Stimulated activated naive CD8-positive, alpha-beta T cell treated with anti-CD3 and anti-CD28 coated beads, Interleukin-15, Interleukin-2, amounts not matched to agents 100 U/mL and 50 U/mL, for 24 hours (primary cell): ENCODE measurements around the gene RFTN2.
A peak's percentile ranks its signal among the peaks of the same experiment; 100 is the strongest.
"Not testable (repeated sequence)": the region's sequence is repeated elsewhere in the genome, so short reads cannot be mapped to it uniquely, and the experiment has no call there.

ENCODE experiments used
- ATAC-seq: fragments of 150-1000 bp; cut with Tn5 transposase; one replicate; pipeline ENCODE4 v1.10.0; 2021
- DNase-seq: peaks from one replicate; pipeline ENCODE4 v3.0.0; 2021

Gene RFTN2, protein sequence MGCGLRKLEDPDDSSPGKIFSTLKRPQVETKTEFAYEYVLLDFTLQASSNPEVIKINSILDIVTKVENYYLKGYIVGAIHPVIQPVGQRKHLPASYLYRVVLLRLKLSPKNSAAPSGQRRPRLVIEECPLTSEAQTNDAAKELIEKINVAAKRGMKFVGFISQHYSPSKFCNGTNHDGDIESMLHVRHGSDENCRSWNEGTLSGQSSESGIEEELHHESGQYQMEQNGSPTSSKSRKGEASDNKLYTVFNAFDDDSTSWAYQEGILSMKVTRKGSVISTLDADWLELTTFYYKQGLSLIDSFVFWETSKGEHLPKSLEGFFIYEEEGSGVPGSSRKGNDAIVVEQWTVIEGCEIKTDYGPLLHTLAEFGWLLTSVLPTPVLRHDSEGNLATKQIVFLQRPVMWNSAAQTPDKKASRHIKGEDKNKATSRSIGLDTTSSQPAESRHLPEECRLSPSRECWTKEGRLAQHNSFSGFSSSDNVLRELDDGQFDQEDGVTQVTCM

DNA sequence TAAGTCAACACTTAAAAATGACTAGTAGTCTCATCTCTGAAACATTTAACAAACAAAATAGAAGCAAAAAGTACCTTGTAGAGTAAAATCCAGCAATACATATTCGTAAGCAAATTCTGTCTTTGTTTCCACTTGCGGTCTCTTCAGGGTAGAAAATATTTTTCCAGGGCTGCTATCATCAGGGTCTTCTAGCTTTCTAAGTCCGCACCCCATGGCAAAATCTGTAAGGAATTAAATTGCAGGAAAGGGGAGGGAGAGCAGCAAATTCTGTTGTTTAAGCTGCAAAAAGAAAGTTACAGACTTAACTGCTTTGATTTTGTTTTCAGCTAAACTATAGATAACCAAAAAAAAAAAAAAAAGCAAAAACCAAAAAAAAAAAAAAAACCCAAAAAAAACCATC is at the start of gene RFTN2:
RFTN2 (minus strand) TSS at position 342 of the 400 bp plus-strand sequence; CDS start at position 213, 129 bp downstream.
- DNase-seq (no peak), ATAC-seq (no peak)

DNA sequence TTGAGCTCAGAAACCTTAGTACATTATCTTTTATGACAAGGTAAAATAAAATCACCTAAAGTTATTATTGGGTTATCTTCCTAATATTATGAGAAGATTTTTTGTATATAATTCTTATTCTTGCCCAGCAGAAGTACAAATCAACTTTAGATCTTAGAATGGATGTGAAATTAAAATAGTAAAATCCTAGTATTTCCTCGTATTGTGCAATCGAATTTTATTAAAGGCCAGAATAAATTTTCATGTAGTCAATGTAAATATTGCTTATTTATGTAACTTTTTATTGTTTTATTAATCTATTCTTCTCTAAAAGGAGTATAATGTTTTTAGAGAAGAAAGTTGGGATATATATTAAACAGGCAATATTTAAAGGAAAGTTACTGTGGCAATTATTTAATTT is 42.5 kb upstream of the RFTN2 start:
- DNase-seq (no peak), ATAC-seq (no peak)

DNA sequence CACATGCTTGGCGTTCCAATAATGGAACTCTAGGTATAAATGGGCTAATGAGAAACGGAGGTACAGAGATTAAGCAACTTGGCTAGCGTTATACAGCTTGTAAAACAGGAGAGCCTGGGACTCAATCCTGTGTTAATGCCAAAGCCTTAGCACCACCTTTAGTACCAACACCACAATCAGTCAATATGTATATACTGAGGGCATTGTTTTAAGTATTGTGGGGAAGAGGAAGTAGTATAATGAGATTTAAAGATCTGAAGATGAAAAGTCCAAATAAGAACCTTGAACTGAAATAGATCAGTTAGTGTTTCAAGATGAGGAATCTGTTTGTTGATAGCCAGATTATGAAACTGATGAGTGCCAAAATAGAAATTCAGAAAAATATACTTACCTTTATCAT is 37.9 kb upstream of the RFTN2 start:
- ATAC-seq (no peak), DNase-seq (no peak)

DNA sequence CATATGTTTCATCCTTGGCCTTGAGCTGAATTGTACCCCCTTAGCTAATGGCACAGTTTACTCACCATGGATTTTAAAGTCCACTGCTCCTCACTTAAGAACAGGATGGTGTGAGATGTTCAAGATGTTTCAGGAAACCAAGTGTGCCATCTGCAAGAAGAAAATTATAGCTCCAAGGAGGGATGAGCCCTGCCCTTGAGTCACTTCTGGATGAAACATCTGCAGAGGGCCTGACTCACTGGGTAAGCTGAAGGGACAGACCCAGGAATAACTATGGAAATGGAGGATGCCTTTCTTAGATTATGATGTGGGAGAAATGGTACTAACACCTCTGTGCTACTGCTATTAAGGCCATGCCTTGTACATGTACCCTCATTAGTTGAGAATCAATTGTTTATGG is 36.2 kb upstream of the RFTN2 start:
- no peak for DNase-seq

DNA sequence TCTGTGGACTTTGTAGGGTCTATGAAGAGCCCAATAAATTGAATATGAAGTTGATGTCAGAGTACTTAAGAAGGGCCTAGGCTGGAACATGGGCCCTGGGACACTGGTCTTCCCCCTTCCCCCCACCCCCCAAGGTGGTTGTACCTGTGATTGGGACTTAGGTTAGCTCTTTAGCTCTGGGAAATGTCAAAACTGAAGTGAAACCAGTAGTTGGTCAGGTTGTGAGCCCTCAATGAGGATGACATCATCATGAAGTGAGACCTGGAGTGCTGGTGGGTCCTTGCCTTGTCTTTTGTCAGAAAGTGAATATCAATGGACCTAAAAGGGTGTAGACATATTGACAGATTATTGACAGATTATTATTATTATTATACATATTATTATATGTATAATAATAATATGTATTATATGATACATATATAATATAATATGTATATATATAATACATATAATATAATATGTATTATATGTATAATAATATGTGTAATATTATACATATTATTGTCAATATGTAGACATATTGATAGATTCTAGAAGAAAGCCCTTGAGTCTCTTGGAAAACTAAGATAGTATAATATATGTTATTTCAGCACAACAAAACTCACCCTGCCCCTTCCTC is 35.1 kb upstream of the RFTN2 start:
- DNase-seq, result peak; percentile 21
- peak; percentile 74 for ATAC-seq

More for the DNA sequence above, 36.2 kb upstream of the RFTN2 start:
- no peak for ATAC-seq

DNA sequence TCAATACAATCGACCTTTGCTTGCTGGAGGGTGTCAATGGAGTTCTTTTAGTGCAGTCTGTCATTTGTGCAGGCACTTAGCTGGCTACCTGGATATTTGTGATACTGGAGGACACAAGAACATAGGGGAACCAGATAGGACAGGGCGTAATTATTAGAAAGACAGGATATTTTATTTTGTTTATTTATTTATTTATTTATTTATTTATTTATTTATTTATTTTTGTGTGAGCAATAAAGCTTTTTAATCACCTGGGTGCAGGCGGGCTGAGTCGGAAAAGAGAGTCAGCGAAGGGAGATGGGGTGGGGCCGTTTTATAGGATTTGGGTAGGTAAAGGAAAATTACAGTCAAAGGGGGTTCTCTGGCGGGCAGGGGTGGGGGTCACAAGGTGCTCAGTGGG is 33.8 kb upstream of the RFTN2 start:
- ATAC-seq, DNase-seq: not testable (repeated sequence)

DNA sequence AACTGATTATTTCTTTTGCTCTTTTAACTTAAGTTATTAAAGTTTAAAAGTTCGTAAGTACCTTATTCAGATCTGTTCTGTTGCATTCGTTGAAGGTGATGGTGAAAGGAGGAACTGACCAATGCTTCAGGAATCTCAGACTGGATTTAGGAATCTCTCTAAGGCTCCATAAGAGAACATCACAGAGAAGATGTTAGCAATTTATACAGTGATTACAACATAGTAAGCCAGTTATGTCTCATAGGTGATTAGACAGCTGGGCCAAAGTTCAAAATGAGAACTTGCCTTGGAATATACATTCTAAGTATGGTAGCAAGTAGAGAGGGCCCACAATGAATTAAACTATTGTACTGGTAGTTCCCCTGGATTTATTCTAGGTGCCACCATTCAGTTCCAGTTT is 32.9 kb upstream of the RFTN2 start:
- DNase-seq, result no peak
- ATAC-seq, result no peak

DNA sequence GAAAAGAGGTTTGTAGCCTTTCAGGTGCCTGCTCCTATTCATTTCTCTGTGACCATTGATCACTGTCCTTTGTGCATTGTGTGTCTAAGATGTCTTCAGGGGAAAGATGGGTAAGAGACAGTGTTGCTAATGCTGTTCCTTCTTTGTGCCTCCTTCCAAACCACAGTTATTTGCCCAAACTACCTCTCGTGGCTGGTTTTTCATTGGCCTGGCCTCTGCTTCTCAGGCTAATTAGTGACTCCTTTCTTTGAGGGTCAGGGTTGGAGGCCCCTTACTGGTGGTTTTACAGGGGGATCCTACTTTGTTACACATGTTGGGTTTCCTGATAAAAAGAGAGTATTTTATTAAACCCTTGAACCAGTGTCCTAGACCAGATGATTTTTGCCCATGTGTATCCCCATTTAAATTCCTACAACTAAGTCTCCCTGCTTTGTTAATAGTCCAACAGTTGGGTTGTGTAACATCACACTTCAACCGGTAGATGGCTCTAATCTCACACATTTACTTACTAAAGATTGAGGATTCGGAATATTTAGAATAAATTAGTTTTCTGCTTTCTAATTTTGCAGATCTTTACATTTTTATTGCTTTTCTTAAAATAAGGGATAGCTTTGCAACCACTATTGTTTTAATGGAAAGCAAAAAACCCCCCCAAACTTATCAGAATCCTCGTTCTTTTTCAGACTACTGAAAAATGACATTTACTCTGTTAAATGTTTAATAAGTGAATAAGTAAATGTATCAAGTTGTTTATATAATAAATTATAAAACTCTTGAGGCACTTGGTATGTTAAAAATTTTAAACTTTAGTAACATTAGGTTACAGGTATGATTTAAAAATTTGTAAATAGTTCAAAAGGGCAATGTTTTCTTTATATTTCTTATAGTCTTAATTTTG is 32.2 kb upstream of the RFTN2 start:
- no peak for DNase-seq
- no peak for ATAC-seq

DNA sequence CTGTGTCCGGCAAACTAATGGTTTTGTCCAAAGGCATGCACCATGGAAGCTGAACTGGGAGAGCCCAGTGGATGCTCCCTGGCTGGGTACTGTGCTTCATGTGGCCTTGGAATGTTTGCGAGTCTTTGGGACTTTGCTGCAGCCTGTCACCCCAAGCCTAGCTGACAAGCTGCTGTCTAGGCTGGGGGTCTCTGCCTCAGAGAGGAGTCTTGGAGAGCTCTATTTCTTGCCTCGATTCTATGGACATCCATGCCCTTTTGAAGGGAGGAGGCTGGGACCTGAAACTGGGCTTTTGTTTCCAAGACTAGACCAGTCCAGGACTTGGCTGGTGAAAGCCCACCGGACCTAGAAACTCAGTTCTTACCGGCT is 31.4 kb upstream of the RFTN2 start:
- ATAC-seq, result no peak
- DNase-seq, result no peak

DNA sequence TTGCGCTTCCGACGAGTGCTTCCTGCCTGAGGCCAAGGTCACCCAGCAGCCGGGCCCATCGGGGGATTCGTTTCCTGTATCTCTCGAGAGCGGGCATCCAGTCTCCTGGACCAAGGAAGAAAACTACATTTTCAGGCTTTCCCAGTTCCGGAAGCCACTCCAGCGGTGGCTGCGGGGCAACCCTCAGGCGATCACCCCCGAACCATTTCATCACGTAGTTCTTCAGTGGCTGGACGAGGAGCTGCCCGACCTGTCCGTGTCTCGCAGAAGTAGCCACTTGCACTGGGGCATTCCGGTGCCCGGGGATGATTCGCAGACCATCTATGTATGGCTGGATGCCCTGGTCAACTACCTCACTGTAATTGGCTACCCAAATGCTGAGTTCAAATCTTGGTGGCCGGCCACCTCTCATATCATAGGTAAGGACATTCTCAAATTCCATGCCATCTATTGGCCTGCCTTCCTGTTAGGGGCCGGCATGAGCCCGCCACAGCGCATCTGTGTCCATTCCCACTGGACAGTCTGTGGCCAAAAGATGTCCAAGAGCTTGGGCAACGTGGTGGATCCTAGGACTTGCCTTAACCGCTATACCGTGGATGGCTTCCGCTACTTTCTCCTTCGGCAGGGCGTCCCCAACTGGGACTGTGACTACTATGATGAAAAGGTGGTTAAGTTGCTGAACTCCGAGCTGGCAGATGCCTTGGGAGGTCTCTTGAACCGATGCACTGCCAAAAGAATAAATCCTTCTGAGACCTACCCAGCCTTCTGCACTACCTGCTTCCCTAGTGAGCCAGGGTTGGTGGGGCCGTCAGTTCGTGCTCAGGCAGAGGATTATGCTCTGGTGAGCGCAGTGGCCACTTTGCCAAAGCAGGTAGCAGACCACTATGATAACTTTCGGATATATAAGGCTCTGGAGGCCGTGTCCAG is 30.8 kb upstream of the RFTN2 start:
- ATAC-seq (no peak), DNase-seq (peak; percentile 6)

DNA sequence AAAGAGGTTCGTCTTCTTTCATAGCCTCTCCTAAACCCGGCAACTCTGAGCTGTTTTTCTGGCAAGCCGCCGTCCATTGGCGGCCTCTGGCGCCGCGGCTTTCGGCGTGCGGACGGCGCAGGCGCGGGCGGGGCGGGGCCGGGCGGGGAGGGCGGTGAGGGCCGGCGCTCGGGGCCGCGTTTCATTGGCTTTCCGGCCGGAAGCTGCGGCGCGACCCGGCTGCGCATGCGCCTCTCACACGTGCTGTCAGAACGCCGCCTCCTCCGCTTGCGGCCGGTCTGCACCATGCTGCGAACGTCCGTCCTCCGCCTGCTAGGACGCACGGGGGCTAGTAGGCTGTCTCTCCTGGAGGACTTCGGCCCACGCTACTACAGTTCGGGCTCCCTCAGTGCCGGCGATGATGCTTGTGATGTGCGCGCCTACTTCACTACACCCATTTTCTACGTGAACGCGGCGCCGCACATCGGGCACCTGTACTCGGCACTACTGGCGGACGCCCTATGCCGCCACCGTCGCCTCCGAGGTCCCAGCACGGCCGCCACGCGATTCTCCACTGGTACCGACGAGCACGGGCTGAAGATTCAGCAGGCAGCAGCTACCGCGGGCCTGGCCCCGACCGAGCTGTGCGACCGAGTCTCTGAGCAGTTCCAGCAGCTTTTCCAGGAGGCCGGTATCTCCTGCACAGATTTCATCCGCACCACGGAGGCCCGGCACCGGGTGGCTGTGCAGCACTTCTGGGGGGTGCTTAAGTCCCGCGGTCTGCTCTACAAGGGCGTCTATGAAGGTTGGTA is 29.9 kb upstream of the RFTN2 start, which contains the start of gene MARS2:
MARS2 (plus strand) TSS at position 249 of the 791 bp plus-strand sequence; CDS start at position 286, 37 bp downstream.
- DNase-seq (peak; percentile 94), ATAC-seq (peak; percentile 88)

DNA sequence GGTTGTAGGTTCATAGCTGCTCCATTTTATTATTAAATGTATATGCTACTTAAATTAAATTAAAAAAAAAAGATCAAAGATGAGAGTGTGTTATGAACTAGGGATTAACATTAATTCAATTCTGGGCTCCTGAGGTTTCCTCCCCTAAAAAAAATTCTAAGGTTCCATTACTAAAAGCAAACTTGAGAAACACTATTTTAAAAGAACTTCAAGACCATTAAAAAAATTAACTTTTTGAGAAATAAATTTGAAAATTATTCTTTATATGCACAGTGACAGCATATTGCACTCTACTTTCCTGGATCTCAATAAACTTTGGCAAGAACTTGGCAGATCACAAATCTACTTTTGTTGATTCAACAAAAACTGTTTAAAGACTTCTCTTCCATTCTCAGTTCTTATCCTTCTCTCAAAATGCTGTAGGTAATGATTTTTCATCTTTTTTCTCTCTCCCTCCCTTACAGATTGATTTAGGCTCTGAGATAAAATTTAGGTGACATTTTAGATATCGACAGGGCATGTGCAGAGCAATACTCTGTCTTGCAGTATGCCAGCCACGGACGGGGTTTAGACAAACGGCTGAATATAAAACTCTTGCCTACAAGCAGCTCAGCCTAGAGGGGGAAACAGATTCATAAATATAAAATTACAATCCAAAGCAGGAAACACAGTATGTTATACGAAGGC is 29.2 kb upstream of the RFTN2 start:
- ATAC-seq (peak; percentile 39), DNase-seq (no peak)

DNA sequence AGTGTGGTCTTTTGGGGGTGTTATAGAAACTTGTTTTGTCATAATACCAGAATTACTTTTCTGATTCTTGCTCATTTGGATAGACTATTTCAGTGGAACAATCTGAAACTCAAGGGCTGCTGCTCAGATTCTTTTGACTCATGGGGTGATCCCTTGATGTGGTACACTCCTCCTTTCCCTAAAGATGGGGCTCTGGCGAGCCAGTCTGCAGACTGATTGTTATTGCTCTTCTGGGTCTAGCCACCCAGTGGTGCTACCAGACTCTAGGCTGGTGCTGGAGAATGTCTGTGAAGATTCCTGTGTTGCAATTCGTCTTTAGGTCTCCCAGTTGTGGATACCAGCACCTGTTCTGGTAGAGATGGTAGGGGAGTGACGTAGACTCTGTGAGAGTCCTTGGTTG is 25.6 kb upstream of the RFTN2 start:
- DNase-seq (no peak), ATAC-seq (no peak)

DNA sequence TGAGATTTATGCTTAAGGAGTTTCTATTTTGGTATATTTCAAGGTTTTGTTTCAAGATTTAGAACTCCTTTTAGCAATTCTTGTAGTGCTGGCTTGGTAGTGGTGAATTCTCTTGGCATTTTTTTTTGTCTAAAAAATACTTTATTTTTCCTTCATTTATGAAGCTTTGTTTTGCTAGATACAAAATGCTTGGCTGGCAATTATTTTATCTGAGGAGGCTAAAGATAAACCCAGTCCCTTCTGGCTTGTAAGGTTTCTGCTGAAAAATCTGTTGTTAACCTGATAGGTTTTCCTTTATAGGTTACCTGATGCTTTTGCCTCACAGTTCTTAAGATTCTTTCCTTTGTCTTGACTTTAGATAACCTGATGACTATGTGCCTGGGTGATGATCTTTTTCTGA is 24.3 kb upstream of the RFTN2 start:
- not testable (repeated sequence) for DNase-seq, ATAC-seq

DNA sequence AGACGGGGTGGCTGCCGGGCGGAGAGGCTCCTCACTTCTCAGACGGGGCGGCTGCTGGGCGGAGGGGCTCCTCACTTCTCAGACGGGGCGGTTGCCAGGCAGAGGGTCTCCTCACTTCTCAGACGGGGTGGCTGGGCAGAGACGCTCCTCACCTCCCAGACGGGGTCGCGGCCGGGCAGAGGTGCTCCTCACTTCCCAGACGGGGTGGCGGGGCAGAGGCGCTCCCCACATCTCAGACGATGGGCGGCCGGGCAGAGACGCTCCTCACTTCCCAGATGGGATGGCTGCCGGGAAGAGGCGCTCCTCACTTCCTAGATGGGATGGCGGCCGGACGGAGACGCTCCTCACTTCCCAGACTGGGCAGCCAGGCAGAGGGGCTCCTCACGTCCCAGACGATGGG is 21.2 kb upstream of the RFTN2 start:
- ATAC-seq, DNase-seq: not testable (repeated sequence)

DNA sequence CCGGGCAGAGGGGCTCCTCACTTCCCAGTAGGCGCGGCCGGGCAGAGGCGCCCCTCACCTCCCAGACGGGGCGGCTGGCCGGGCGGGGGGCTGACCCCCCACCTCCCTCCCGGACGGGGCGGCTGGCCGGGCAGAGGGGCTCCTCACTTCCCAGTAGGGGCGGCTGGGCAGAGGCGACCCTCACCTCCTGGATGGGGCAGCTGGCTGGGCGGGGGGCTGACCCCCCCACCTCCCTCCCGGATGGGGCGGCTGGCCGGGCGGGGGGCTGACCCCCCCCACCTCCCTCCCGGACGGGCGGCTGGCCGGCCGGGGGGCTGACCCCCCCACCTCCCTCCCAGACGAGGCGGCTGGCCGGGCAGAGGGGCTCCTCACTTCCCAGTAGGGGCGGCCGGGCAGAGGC is 20.6 kb upstream of the RFTN2 start:
- not testable (repeated sequence) for ATAC-seq, DNase-seq

DNA sequence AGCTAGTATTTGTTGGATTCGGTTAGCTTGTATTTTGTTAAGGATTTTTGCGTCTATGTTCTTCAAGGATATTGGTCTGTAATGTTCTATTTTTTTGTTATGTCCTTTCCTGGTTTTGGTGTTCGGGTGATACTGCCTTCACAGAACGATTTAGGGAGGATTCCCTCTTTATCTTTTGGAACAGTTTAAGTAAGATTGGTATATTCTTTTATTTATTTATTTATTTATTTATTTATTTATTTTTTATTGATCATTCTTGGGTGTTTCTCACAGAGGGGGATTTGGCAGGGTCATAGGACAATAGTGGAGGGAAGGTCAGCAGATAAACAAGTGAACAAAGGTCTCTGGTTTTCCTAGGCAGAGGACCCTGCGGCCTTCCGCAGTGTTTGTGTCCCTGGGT is 19.8 kb upstream of the RFTN2 start:
- not testable (repeated sequence) for ATAC-seq

DNA sequence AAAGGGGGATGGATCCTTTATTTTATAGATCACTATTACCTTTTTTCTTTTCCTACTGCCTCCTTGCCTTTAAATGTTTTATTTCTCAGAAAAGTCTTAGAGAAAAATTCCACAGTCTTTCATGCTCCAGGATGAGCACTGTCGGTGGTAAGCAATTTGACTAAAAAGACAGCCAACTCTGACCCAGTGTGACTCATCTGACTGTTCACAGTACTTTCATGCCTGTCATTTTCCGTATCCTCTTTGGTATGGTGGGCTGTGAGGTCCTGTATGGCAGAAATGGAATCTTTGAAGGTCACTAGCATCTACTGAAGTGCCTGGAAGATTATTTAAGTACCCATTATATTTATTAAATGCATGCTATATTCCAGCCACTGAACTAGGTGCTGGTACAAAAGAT is 2.1 kb upstream of the RFTN2 start:
- DNase-seq (no peak), ATAC-seq (peak; percentile 86)

More for the DNA sequence above, 19.8 kb upstream of the RFTN2 start:
- DNase-seq, result not testable (repeated sequence)

DNA sequence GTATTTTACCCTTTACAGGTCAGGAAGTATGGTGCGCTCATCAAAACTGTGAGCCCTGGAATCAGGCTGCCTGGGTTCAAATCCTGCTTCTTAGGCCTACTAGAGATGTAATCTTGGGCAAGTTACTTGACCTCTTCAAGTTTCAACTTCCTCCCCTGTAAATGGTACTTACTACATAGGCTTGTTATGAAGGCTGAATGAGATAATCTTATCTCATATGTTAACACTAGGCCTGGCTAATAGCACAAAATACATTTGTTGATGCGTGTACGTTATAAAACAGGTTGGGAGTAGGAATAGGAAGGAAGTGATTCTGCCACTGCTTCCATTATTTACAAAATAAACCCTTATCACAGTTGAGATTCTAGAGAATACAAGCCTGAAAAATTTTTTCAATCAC is 1.7 kb upstream of the RFTN2 start:
- no peak for DNase-seq
- ATAC-seq, result no peak

DNA sequence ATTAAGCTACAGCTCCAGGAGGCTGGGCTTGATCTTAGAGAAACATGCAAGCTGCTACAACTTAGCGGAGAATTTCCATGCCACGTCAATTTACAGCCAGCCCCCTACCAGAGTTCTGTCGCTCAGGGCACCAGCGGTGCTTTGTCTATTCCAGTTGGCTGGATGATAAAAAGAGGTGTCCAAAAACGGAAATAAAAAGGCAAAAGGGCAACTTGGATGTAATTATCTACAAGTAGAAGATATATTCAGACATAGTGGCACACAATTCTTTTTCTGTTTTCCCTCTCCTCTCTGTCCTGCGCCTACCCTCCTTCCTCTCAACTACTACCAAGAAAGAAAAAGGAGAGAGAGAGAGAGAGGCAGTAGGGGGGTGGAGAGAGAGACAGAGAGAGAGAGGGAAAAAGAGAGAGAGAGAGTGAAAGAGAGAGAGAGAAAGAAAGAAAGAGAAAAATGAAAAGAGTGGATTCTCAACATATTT is 363 bp upstream of the RFTN2 start:
- no peak for DNase-seq
- ATAC-seq, result no peak
